WTC11 (cell line): ENCODE measurements around the gene MIPOL1. TPM values are rescaled to one million over a fixed set of nuclear protein-coding genes. Genes with fewer than 3 reads are reported as not detected.

Source experiments
- ATAC-seq: fragments of 200-7000 bp; cut with Tn5 transposase; 2 replicates; pipeline ENCODE4 v1.10.0; 2021; ENCODE audit warnings: mild to moderate bottlenecking, moderate library complexity
- CTCF ChIA-PET: fragments of 300-600 bp; sonication (Branson Sonifier 250); formaldehyde crosslinking; loops from one replicate; lab custom pipeline; 2021; ENCODE audit warnings: antibody characterized with exemption; lab: Charles Lee
- POLR2A ChIA-PET: fragments of 350-600 bp; sonication (Branson Sonifier 250); formaldehyde crosslinking; loops from one replicate; lab custom pipeline; 2021; ENCODE audit warnings: antibody characterized with exemption; lab: Charles Lee
- DNase-seq: peaks from one replicate; pipeline ENCODE4 v3.0.0; 2021; ENCODE audit warnings: low spot score
- H3K27ac Mint-ChIP-seq: 2 replicates; pipeline ENCODE4 v1.8.0; 2021; ENCODE audit warnings: mixed read lengths
- H3K27me3 Mint-ChIP-seq: 2 replicates; pipeline ENCODE4 v1.8.0; 2021; ENCODE audit warnings: low read depth, mild to moderate bottlenecking, moderate library complexity, mixed read lengths
- H3K36me3 Mint-ChIP-seq: 2 replicates; pipeline ENCODE4 v1.8.0; 2021; ENCODE audit warnings: mixed read lengths
- H3K4me1 Mint-ChIP-seq: 2 replicates; pipeline ENCODE4 v1.8.0; 2022; ENCODE audit warnings: mixed read lengths
- H3K4me3 Mint-ChIP-seq: 2 replicates; pipeline ENCODE4 v1.8.0; 2021; ENCODE audit warnings: mild to moderate bottlenecking, moderate library complexity, mixed read lengths
- H3K9me3 Mint-ChIP-seq: 2 replicates; pipeline ENCODE4 v1.8.0; 2021; ENCODE audit warnings: mixed read lengths
- ATF1 ChIP-seq: sonication (generic); formaldehyde crosslinking; IDR thresholded peaks from 2 replicates; pipeline ENCODE4 v1.8.1; 2023; ENCODE audit warnings: mild to moderate bottlenecking, moderate library complexity, missing genetic modification reagents
- CREB1 ChIP-seq: sonication (generic); formaldehyde crosslinking; IDR thresholded peaks from 2 replicates; pipeline ENCODE4 v1.8.0; 2023; ENCODE audit warnings: mild to moderate bottlenecking, missing genetic modification reagents
- ESRRA ChIP-seq: sonication (generic); formaldehyde crosslinking; IDR thresholded peaks from 2 replicates; pipeline ENCODE4 v1.8.1; 2022; ENCODE audit warnings: mild to moderate bottlenecking, missing genetic modification reagents, borderline replicate concordance
- GRHL2 ChIP-seq: fragments of 250-450 bp; sonication (Bioruptor Pico); IDR thresholded peaks from 2 replicates; pipeline ENCODE4 v1.8.0; 2022; ENCODE audit warnings: mild to moderate bottlenecking, moderate library complexity; ENCODE audit not compliant: insufficient replicate concordance, severe bottlenecking
- GTF2I ChIP-seq: fragments of 250-450 bp; sonication (Bioruptor Pico); conservative IDR thresholded peaks from 2 replicates; pipeline ENCODE4 v1.4.0; 2021; ENCODE audit warnings: mild to moderate bottlenecking
- HMGA2 ChIP-seq: fragments of 250-450 bp; sonication (Bioruptor Pico); IDR thresholded peaks from 2 replicates; pipeline ENCODE4 v1.4.0; 2021; ENCODE audit warnings: mild to moderate bottlenecking, moderate library complexity
- IRF2 ChIP-seq: sonication (generic); formaldehyde crosslinking; IDR thresholded peaks from 2 replicates; pipeline ENCODE4 v1.8.0; 2022; ENCODE audit warnings: low read depth, missing genetic modification reagents, borderline replicate concordance
- MXD4 ChIP-seq: fragments of 250-450 bp; sonication (Bioruptor Pico); IDR thresholded peaks from 2 replicates; pipeline ENCODE4 v1.8.0; 2021; ENCODE audit warnings: mild to moderate bottlenecking, moderate library complexity, borderline replicate concordance
- ZBTB21 ChIP-seq: sonication (generic); formaldehyde crosslinking; IDR thresholded peaks from 2 replicates; pipeline ENCODE4 v1.8.1; 2023; ENCODE audit warnings: mild to moderate bottlenecking, missing genetic modification reagents, borderline replicate concordance
- ZNF317 ChIP-seq: sonication (generic); formaldehyde crosslinking; IDR thresholded peaks from 2 replicates; pipeline ENCODE4 v1.8.1; 2023; ENCODE audit warnings: low read depth, mild to moderate bottlenecking, moderate library complexity, missing genetic modification reagents, borderline replicate concordance
- ZNF416 ChIP-seq: fragments of 250-450 bp; sonication (Bioruptor Pico); IDR thresholded peaks from 2 replicates; pipeline ENCODE4 v1.9.0; 2021; ENCODE audit warnings: mild to moderate bottlenecking, inconsistent platforms
- ZNF671 ChIP-seq: fragments of 250-450 bp; sonication (Bioruptor Pico); IDR thresholded peaks from 2 replicates; pipeline ENCODE4 v1.8.0; 2021; ENCODE audit warnings: mild to moderate bottlenecking
- total RNA-seq: library from RNA; stranded (reverse); gene quantifications from 3 replicates; pipeline ENCODE4 v1.2.3, GENCODE V29; 2021
- TF ChIP-seq, protein P1 (sequence below): fragments of 200-600 bp; IDR thresholded peaks from 2 replicates; pipeline ENCODE4 v1.8.0; 2022; ENCODE audit warnings: antibody characterized with exemption
- TF ChIP-seq, protein P2 (sequence below): fragments of 250-450 bp; sonication (Bioruptor Pico); conservative IDR thresholded peaks from 2 replicates; pipeline ENCODE4 v1.9.0; 2021; ENCODE audit warnings: mild to moderate bottlenecking
- TF ChIP-seq, protein P3 (sequence below): sonication (generic); formaldehyde crosslinking; IDR thresholded peaks from 2 replicates; pipeline ENCODE4 v1.8.0; 2022; ENCODE audit warnings: mild to moderate bottlenecking, missing genetic modification reagents
- TF ChIP-seq, protein P4 (sequence below): fragments of 250-450 bp; sonication (Bioruptor Pico); IDR thresholded peaks from 2 replicates; pipeline ENCODE4 v1.9.0; 2021; ENCODE audit warnings: mild to moderate bottlenecking
- TF ChIP-seq, protein P5 (sequence below): fragments of 250-450 bp; sonication (Bioruptor Pico); IDR thresholded peaks from 2 replicates; pipeline ENCODE4 v1.9.0; 2021; ENCODE audit warnings: mild to moderate bottlenecking
- TF ChIP-seq, protein P6 (sequence below): sonication (generic); formaldehyde crosslinking; IDR thresholded peaks from 2 replicates; pipeline ENCODE4 v1.8.1; 2023; ENCODE audit warnings: mild to moderate bottlenecking, missing genetic modification reagents
- TF ChIP-seq, protein P7 (sequence below): sonication (generic); formaldehyde crosslinking; IDR thresholded peaks from 2 replicates; pipeline ENCODE4 v1.8.0; 2022; ENCODE audit warnings: mild to moderate bottlenecking, missing genetic modification reagents
- TF ChIP-seq, protein P8 (sequence below): sonication (generic); formaldehyde crosslinking; IDR thresholded peaks from 2 replicates; pipeline ENCODE4 v1.8.1; 2023; ENCODE audit warnings: mild to moderate bottlenecking, moderate library complexity, missing genetic modification reagents

The MIPOL1 gene
- total RNA-seq, 1 experiment from 2014 or later: 13.1 TPM

DNA sequence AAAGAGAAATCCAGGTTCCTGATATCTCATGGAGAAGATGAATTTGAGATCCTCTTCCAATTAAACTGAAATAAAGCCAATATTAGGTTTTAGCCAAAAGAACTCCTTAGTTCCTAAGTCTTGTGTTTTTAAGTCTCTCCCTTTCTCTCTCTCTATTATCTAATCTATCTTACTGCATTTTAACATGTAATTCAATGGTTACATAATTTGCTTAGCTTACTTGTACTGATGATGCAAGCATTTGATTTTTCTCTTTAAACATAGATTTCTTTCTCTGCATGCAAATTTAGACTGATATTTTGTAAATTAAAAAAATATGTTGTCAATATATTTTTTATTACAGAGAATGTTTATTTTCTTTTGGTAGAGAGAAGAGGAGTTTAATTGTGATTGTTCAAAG lies 78.2 kb downstream of the MIPOL1 start (continued):
- TF ChIP-seq, protein P1, sequence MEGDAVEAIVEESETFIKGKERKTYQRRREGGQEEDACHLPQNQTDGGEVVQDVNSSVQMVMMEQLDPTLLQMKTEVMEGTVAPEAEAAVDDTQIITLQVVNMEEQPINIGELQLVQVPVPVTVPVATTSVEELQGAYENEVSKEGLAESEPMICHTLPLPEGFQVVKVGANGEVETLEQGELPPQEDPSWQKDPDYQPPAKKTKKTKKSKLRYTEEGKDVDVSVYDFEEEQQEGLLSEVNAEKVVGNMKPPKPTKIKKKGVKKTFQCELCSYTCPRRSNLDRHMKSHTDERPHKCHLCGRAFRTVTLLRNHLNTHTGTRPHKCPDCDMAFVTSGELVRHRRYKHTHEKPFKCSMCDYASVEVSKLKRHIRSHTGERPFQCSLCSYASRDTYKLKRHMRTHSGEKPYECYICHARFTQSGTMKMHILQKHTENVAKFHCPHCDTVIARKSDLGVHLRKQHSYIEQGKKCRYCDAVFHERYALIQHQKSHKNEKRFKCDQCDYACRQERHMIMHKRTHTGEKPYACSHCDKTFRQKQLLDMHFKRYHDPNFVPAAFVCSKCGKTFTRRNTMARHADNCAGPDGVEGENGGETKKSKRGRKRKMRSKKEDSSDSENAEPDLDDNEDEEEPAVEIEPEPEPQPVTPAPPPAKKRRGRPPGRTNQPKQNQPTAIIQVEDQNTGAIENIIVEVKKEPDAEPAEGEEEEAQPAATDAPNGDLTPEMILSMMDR: no peak
- TF ChIP-seq, protein P2, sequence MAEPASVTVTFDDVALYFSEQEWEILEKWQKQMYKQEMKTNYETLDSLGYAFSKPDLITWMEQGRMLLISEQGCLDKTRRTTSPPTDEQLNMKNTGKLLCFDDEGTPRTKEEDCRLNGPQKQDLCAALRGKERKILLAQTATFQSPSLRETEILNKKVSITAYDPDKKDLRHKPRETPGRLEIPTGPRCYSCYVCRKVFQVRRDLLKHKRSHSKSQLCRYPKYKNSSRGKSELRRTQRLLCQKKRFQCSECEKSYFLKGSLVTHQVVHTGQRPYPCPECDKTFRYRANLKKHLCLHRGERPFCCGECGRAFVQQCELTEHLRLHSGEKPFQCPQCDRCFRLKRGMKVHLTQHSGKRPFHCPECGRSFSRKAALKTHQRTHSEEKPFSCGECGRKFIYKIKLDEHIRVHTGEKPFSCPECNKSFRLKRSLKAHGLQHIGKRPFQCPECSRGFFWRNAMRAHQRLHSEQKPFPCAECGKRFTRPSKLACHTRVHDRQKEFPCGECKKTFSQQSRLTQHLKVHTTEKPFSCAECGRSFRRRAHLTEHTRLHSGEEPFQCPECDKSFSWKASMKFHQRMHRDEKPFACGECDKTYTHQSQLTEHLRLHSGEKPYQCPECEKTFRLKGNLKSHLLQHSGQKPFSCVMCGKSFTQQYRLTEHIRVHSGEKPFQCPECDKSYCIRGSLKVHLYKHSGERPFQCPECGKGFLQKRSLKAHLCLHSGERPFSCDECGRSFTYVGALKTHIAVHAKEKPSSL (CRISPR knock-in tag): no peak
- TF ChIP-seq IRF2 (CRISPR knock-in tag) (no peak), CREB1 (CRISPR knock-in tag) (no peak), GTF2I (CRISPR knock-in tag) (no peak), GRHL2 (CRISPR knock-in tag) (no peak)
- TF ChIP-seq, protein P3, sequence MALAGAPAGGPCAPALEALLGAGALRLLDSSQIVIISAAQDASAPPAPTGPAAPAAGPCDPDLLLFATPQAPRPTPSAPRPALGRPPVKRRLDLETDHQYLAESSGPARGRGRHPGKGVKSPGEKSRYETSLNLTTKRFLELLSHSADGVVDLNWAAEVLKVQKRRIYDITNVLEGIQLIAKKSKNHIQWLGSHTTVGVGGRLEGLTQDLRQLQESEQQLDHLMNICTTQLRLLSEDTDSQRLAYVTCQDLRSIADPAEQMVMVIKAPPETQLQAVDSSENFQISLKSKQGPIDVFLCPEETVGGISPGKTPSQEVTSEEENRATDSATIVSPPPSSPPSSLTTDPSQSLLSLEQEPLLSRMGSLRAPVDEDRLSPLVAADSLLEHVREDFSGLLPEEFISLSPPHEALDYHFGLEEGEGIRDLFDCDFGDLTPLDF (CRISPR knock-in tag): no peak
- TF ChIP-seq, all 79 proteins: peak for 0

DNA sequence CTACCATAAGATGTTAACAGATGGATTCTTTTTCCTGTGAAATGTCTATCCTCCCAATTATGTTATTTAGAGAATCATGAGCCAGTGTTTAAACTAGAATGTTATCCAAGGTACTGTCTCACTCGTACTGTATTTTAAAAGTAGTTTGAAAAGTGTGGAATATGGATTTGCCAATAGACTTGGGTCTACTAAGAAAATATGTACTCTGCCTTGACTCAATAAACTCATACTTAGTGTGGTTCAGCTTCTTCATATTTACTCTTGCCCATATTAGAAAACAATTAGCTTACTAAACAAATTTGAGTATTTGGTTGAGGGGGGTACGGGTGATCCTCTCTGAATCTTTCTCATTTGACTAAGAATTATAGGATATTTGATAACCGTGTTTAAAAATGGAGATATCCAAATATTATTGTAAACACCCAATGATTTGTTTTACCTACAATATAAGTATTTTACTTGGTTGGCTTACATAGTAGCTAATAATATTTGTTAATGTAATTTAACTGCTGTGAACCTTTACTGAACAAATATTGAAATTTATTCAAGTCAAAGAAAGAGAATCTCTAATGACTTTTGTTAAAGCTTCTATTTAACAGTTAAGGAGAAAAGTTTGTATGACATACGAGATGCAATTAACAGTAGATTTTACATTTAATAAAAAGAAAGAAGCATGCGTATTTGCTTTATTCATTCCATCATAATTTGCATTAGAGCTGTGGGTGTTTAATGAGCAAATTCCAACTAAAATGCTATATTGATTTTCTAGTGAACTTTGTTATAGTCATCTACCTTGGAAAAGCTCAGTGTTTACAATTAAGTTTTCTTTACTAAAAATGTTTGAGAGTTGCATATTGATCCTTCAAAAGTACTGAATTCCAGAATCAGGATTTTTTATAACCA lies 81.2 kb downstream of the MIPOL1 start:
- no peaks in the 10 kb centered on the region for H3K4me1 Mint-ChIP-seq
- CTCF ChIA-PET: interaction anchor here (0.5 to 0.6 kb wide), 2 partner anchors 430 to 725 kb away, joined by 3 to 5 read pairs; no protein-coding TSS in a partner anchor
- H3K4me3 Mint-ChIP-seq: no peak overlapping the region
- ATAC-seq: no peak
- POLR2A ChIA-PET: interaction anchor here (0.5 kb wide), 1 partner anchor 246 kb away, joined by 5 read pairs; no protein-coding TSS in a partner anchor
- no peaks in the 10 kb centered on the region for H3K36me3 Mint-ChIP-seq
- TF ChIP-seq HMGA2 (CRISPR knock-in tag) (no peak), ESRRA (CRISPR knock-in tag) (no peak), ZBTB21 (no peak), ATF1 (no peak), ZNF671 (CRISPR knock-in tag) (no peak), ZNF317 (CRISPR knock-in tag) (no peak), MXD4 (CRISPR knock-in tag) (no peak), ZNF416 (CRISPR knock-in tag) (no peak)
- TF ChIP-seq, protein P4, sequence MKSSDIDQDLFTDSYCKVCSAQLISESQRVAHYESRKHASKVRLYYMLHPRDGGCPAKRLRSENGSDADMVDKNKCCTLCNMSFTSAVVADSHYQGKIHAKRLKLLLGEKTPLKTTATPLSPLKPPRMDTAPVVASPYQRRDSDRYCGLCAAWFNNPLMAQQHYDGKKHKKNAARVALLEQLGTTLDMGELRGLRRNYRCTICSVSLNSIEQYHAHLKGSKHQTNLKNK (CRISPR knock-in tag): no peak
- TF ChIP-seq, protein P5, sequence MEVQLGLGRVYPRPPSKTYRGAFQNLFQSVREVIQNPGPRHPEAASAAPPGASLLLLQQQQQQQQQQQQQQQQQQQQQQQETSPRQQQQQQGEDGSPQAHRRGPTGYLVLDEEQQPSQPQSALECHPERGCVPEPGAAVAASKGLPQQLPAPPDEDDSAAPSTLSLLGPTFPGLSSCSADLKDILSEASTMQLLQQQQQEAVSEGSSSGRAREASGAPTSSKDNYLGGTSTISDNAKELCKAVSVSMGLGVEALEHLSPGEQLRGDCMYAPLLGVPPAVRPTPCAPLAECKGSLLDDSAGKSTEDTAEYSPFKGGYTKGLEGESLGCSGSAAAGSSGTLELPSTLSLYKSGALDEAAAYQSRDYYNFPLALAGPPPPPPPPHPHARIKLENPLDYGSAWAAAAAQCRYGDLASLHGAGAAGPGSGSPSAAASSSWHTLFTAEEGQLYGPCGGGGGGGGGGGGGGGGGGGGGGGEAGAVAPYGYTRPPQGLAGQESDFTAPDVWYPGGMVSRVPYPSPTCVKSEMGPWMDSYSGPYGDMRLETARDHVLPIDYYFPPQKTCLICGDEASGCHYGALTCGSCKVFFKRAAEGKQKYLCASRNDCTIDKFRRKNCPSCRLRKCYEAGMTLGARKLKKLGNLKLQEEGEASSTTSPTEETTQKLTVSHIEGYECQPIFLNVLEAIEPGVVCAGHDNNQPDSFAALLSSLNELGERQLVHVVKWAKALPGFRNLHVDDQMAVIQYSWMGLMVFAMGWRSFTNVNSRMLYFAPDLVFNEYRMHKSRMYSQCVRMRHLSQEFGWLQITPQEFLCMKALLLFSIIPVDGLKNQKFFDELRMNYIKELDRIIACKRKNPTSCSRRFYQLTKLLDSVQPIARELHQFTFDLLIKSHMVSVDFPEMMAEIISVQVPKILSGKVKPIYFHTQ (CRISPR knock-in tag): no peak
- TF ChIP-seq, protein P6, sequence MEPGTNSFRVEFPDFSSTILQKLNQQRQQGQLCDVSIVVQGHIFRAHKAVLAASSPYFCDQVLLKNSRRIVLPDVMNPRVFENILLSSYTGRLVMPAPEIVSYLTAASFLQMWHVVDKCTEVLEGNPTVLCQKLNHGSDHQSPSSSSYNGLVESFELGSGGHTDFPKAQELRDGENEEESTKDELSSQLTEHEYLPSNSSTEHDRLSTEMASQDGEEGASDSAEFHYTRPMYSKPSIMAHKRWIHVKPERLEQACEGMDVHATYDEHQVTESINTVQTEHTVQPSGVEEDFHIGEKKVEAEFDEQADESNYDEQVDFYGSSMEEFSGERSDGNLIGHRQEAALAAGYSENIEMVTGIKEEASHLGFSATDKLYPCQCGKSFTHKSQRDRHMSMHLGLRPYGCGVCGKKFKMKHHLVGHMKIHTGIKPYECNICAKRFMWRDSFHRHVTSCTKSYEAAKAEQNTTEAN (CRISPR knock-in tag): no peak
- TF ChIP-seq, protein P7, sequence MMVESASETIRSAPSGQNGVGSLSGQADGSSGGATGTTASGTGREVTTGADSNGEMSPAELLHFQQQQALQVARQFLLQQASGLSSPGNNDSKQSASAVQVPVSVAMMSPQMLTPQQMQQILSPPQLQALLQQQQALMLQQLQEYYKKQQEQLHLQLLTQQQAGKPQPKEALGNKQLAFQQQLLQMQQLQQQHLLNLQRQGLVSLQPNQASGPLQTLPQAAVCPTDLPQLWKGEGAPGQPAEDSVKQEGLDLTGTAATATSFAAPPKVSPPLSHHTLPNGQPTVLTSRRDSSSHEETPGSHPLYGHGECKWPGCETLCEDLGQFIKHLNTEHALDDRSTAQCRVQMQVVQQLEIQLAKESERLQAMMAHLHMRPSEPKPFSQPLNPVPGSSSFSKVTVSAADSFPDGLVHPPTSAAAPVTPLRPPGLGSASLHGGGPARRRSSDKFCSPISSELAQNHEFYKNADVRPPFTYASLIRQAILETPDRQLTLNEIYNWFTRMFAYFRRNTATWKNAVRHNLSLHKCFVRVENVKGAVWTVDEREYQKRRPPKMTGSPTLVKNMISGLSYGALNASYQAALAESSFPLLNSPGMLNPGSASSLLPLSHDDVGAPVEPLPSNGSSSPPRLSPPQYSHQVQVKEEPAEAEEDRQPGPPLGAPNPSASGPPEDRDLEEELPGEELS: no peak
- TF ChIP-seq, protein P8, sequence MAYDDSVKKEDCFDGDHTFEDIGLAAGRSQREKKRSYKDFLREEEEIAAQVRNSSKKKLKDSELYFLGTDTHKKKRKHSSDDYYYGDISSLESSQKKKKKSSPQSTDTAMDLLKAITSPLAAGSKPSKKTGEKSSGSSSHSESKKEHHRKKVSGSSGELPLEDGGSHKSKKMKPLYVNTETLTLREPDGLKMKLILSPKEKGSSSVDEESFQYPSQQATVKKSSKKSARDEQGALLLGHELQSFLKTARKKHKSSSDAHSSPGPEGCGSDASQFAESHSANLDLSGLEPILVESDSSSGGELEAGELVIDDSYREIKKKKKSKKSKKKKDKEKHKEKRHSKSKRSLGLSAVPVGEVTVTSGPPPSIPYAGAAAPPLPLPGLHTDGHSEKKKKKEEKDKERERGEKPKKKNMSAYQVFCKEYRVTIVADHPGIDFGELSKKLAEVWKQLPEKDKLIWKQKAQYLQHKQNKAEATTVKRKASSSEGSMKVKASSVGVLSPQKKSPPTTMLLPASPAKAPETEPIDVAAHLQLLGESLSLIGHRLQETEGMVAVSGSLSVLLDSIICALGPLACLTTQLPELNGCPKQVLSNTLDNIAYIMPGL: no peak
- no peak for DNase-seq
- no peak overlapping the region for H3K27ac Mint-ChIP-seq
- H3K9me3 Mint-ChIP-seq: no peaks in the 10 kb centered on the region
- no peaks in the 10 kb centered on the region for H3K27me3 Mint-ChIP-seq
